Ovary (tissue), 10 donors: ENCODE measurements around the gene SPSB3. TPM values are rescaled to one million over a fixed set of nuclear protein-coding genes. Genes with fewer than 3 reads are reported as not detected.

Source experiments
- DNase-seq, 5 donors: peaks; one replicate each; pipeline ENCODE4 v3.0.0-alpha.2; 2019 to 2020
- H3K27ac ChIP-seq, 2 donors: fragments of 200-600 bp; one replicate each; pipeline versions ENCODE4 v1.5.1 to v1.8.0; 2019 to 2022
- H3K27me3 ChIP-seq: fragments of 200-600 bp; one replicate; pipeline ENCODE4 v1.8.0; 2022
- H3K36me3 ChIP-seq: fragments of 200-600 bp; sonication (generic); one replicate; pipeline ENCODE4 v1.5.1; 2019
- H3K4me1 ChIP-seq: one replicate; pipeline ENCODE4 v1.8.1; 2013; ENCODE audit warnings: mild to moderate bottlenecking, moderate library complexity; ENCODE audit not compliant: insufficient read depth
- H3K4me3 ChIP-seq: fragments of 200-600 bp; sonication (generic); one replicate; pipeline ENCODE4 v1.5.1; 2017
- H3K9me3 ChIP-seq, 2 donors: fragments of 200-600 bp in 1 of 2; sonication (generic) in 1 of 2; one replicate each; pipeline versions ENCODE4 v1.5.1 to v1.8.1; 2013 to 2019; ENCODE audit warnings: mild to moderate bottlenecking in 1 of 2, moderate library complexity in 1 of 2
- CTCF ChIP-seq, 3 donors: fragments of 450-650 bp in 2 of 3; fragments of 200-600 bp in 1 of 3; IDR thresholded peaks; one replicate each; pipeline versions ENCODE4 v1.5.1 to v1.8.0; 2016 to 2022; ENCODE audit warnings: antibody characterized with exemption in 3 of 3, mild to moderate bottlenecking in 1 of 3
- EP300 ChIP-seq: sonication (generic); formaldehyde crosslinking; IDR thresholded peaks from one replicate; pipeline ENCODE4 v1.6.1; 2017; ENCODE audit warnings: antibody characterized with exemption
- POLR2A ChIP-seq: fragments of 450-650 bp; IDR thresholded peaks from one replicate; pipeline ENCODE4 v1.6.1; 2017; ENCODE audit warnings: antibody characterized with exemption, mild to moderate bottlenecking, moderate library complexity
- WGBS, 3 donors: extraction: QIAGEN DNeasy Blood & Tissue Kit in 1 of 3; methylation state at CpG; one replicate each; pipeline versions ENCODE4 v1.1.5 to v1.1.7; 2013 to 2017; 5-methylcytosine and 5-hydroxymethylcytosine counted together
- intact Hi-C, 4 donors: fragments of 100-400 bp; cut with DNase I; formaldehyde crosslinking; loops; one replicate each; pipeline versions ENCODE4 v1.11.0 to v1.15.1; 2022 to 2023
- long read RNA-seq, 3 donors: library from polyadenylated mRNA in 2 of 3; unstranded in 2 of 3; transcript quantifications; one replicate each; pipeline ENCODE4 v2.0.0 and lab custom pipeline, GENCODE V29; 2021 to 2026
- polyA plus RNA-seq, 2 donors: library from polyadenylated mRNA; stranded (reverse); fragments of 200-250 nt in 1 of 2; fragments of 350-450 nt in 1 of 2; fragmentation: Illumina TruSeq in 1 of 2; extraction: RNeasy Lipid Tissue Mini Kit (QIAGEN cat#74804) in 1 of 2; gene quantifications; one replicate each; pipeline ENCODE4 v1.2.3, GENCODE V29; 2013 to 2014
- total RNA-seq, 7 donors: library from RNA; depleted of rRNA in 2 of 7; stranded (reverse); fragments of >200 nt in 2 of 7; fragmentation: NEBNext Ultra II Directional in 3 of 7; extraction: Animal tissue kit (Norgen Biotek cat#: 25700) in 3 of 7; gene quantifications; one replicate each; pipeline versions ENCODE4 v1.1.0 to v1.2.4, GENCODE V29; 2016 to 2023
- donor health status: DM: no; HTN: no; CAD: no; lungs with moderate emphysema.
- donor health status: DM: no; HTN: no; CAD: no.
- donor health status: Bipolar disorder and iron deficiency.
- donor health status: DM: yes; HTN: yes; CAD: no.
- donor health status: DM: no; HTN: no; CAD: no.
- donor health status: DM: yes; HTN: yes; CAD: no.

Gene SPSB3
- 10 to 100 TPM; 34.9 to 98.5 (median 57.6) TPM for total RNA-seq
- polyA plus RNA-seq = 100 to 1,000 TPM in 1 of 2 donors, 1 to 10 TPM in 1; 2.4 to 138 TPM
- long read RNA-seq, donor 1, transcript SPSB3-202 (5 exons, 1,509 nt) = minor isoform, 74 of 1,030 reads
- long read RNA-seq, donor 1, transcript SPSB3-209 (6 exons, 1,628 nt) = minor isoform, 268 of 1,030 reads
- long read RNA-seq, donor 1, transcript SPSB3-208 (7 exons, 1,784 nt) = major isoform, 382 of 1,030 reads
- long read RNA-seq, donor 1, transcript SPSB3-201 (6 exons, 1,449 nt) = minor isoform, 100 of 1,030 reads
- long read RNA-seq, donor 1, partial matches to known transcripts = 69 of 1,030 reads
- long read RNA-seq, donor 1, other reads (novel, unspliced or antisense) = 73 of 1,030 reads
- long read RNA-seq, donor 2, transcript SPSB3-201 (6 exons, 1,449 nt) = minor isoform, 6 of 26 reads
- long read RNA-seq, donor 2, transcript SPSB3-208 (7 exons, 1,784 nt) = major isoform, 10 of 26 reads
- long read RNA-seq, donor 2, transcript SPSB3-209 (6 exons, 1,628 nt) = minor isoform, 7 of 26 reads
- long read RNA-seq, donor 2, partial matches to known transcripts = 0 of 26 reads
- long read RNA-seq, donor 2, other reads (novel, unspliced or antisense) = 0 of 26 reads
- long read RNA-seq, donor 3, transcript SPSB3-202 (5 exons, 1,509 nt) = minor isoform, 16 of 290 reads
- long read RNA-seq, donor 3, transcript SPSB3-201 (6 exons, 1,449 nt) = minor isoform, 30 of 290 reads
- long read RNA-seq, donor 3, transcript SPSB3-209 (6 exons, 1,628 nt) = minor isoform, 51 of 290 reads
- long read RNA-seq, donor 3, transcript SPSB3-208 (7 exons, 1,784 nt) = major isoform, 87 of 290 reads
- long read RNA-seq, donor 3, partial matches to known transcripts = 19 of 290 reads
- long read RNA-seq, donor 3, other reads (novel, unspliced or antisense) = 57 of 290 reads

- no peaks in the 10 kb centered on the region for H3K27me3 ChIP-seq
- TF ChIP-seq POLR2A (peak; percentile 75), EP300 (peak; percentile 77), CTCF (IDR thresholded peaks at IDR 0.05) (peak in 1 of 3 donors; percentile 38)
- WGBS, 3 donors = 0 to 1% (median 1%) methylated on average over 65 to 102 of the region's 102 CpGs
- intact Hi-C loops = no loop called here
- no peaks in the 10 kb centered on the region for H3K36me3 ChIP-seq
- H3K4me1 ChIP-seq = peaks cover 8% of the 10 kb centered on the region
- H3K27ac ChIP-seq = peak within 1 kb of the TSS; percentile 90 to 95
- no peaks in the 10 kb centered on the region for H3K9me3 ChIP-seq
- DNase-seq = peak; percentile 99 to 100 (median 99)
- peak within 1 kb of the TSS; percentile 78 for H3K4me3 ChIP-seq
Observed at GRCh38 chr16:1782408-1783264, at the start of gene SPSB3, which contains the start of gene NUBP2. TSS of gene SPSB3 (minus strand) at chr16:1782571. CDS start at chr16:1781483, 1,088 bp downstream. TSS of gene NUBP2 (plus strand) at chr16:1782960. CDS start at chr16:1783021, 61 bp downstream.

GRCh38 chr16:1831186-1832075 is 49.1 kb upstream of the SPSB3 start:
- Histone ChIP-seq H3K4me1 (peaks cover 2% of the 10 kb centered on the region), H3K9me3 (no peaks in the 10 kb centered on the region), H3K4me3 (no peak overlapping the region), H3K36me3 (no peaks in the 10 kb centered on the region), H3K27me3 (no peaks in the 10 kb centered on the region), H3K27ac (no peak overlapping the region)
- intact Hi-C loops = no loop called here
- DNase-seq = no peak
- 78 to 84% (median 83%) methylated on average over 19 of the region's 19 CpGs for WGBS, 3 donors
- TF ChIP-seq EP300 (no peak), CTCF (IDR thresholded peaks at IDR 0.05) (no peak), POLR2A (no peak)

GRCh38 chr16:1830213-1830612 is 47.8 kb upstream of the SPSB3 start:
- Histone ChIP-seq H3K36me3 (no peaks in the 10 kb centered on the region), H3K27ac (no peak overlapping the region), H3K4me1 (peaks cover 7% of the 10 kb centered on the region), H3K4me3 (no peak overlapping the region), H3K27me3 (no peaks in the 10 kb centered on the region), H3K9me3 (no peaks in the 10 kb centered on the region)
- 46 to 51% (median 50%) methylated on average over 3 of the region's 3 CpGs for WGBS, 3 donors
- no peak for DNase-seq
- intact Hi-C loops = no loop called here
- no peak for TF ChIP-seq POLR2A
- no peak for TF ChIP-seq EP300
- no peak for TF ChIP-seq CTCF (IDR thresholded peaks at IDR 0.05)
